Measurements from ENCODE around the gene FIGNL2. TPM values are rescaled to one million over a fixed set of nuclear protein-coding genes. Genes with fewer than 3 reads are reported as not detected.

The FIGNL2 gene
- total and polyA plus RNA-seq, 9 of the 15 experiments (the other 6 are each of a cell fraction or from before 2014, with no cell fraction given) = 0.01 TPM; not detected in 8

- CTCF ChIA-PET (ENCODE audit: low intra/inter-chr PET ratio) = no interaction called here
- Histone ChIP-seq H3K36me3 (ENCODE audit: control insufficient read depth, insufficient read depth, low read length) (no peaks in the 10 kb centered on the region), H3K27ac (ENCODE audit: extremely low read depth, low read depth, low read length) (no peak overlapping the region), H3K9ac (ENCODE audit: insufficient read depth in 1 of 2, low read depth in 2 of 2, low read length in 2 of 2) (no peak overlapping the region), H2AFZ (ENCODE audit: low read depth, low read length) (no peak overlapping the region), H3K79me2 (ENCODE audit: control insufficient read depth, insufficient read depth, low read length) (no peaks in the 10 kb centered on the region), H3K9me1 (ENCODE audit: control insufficient read depth, insufficient read depth, low read length) (no peaks in the 10 kb centered on the region), H3K4me1 (replicated peaks in 1 of 2; ENCODE audit: control insufficient read depth in 2 of 2, insufficient read depth in 2 of 2, low read length in 2 of 2) (no peaks in the 10 kb centered on the region), H3K9me3 (replicated peaks; ENCODE audit: control insufficient read depth, insufficient read depth, low read depth, low read length) (no peaks in the 10 kb centered on the region), H3K4me2 (ENCODE audit: insufficient read depth, low read length) (no peak overlapping the region), H3K27me3 (ENCODE audit: control insufficient read depth in 2 of 2, insufficient read depth in 2 of 2, low read length in 2 of 2) (peaks cover 36 to 93% of the 10 kb centered on the region in 2 experiments; a peak in 4 of 5 replicates), H3K4me3 (no peak overlapping the region), H4K20me1 (replicated peaks; ENCODE audit: control insufficient read depth, insufficient read depth, low read length) (no peaks in the 10 kb centered on the region)
- intact Hi-C loops (cut with micrococcal nuclease) = no loop called here
- FAIRE-seq = no peak
- no peak for DNase-seq (ENCODE audit: extremely low read depth in 1 of 4, low spot score in 3 of 4)
- 0% methylated on average over 5 of the region's 6 CpGs for WGBS (ENCODE audit: insufficient coverage, low coverage, missing lambda C conversion rate)
- in situ Hi-C loops (cut with MboI) = no loop called here
- TF ChIP-seq STAT5B (CRISPR knock-in tag; IDR thresholded peaks at IDR 0.05) = no peak
- ATAC-seq = no peak
- BruUV-seq (replicated peaks) = no TSS peak
- POLR2A ChIA-PET = interaction anchor here (0.5 to 1.5 kb wide), 2 partner anchors 10 to 18 kb away, joined by 3 to 7 read pairs; no protein-coding TSS in a partner anchor
These were observed 6.8 kb downstream of the FIGNL2 start for GRCh38 chr12:51841727-51842126.

DNA sequence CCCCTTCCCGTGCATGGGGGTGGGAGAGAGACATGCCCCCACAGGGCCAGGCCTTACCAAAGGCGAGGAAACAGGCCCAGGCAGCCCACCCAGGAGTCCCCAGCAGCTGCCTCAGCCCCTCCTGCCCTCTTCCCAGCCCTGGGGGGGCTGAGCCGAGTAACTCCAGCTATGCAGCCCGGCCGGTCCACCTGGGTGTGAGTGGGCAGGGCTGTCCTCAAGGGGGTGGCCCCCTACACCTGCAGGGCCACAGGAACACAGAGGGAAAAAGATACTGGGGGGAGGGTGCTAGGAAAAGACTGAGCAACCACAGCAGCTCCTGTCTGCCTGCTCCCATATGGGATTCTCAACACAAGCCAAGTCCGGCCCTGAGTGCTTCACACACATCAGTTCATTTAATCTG, 7.6 kb downstream of the FIGNL2 start:
- H3K4me1 ChIP-seq (replicated peaks in 1 of 2; ENCODE audit: control insufficient read depth in 2 of 2, insufficient read depth in 2 of 2, low read length in 2 of 2) = no peaks in the 10 kb centered on the region
- POLR2A ChIA-PET = interaction anchor here (1.0 to 1.5 kb wide), 2 partner anchors 10 to 94 kb away, joined by 4 to 7 read pairs; no protein-coding TSS in a partner anchor
- TF ChIP-seq XRCC3 (IDR thresholded peaks at IDR 0.05) = no peak
- no peak for TF ChIP-seq HLTF (IDR thresholded peaks at IDR 0.05)
- no peak for TF ChIP-seq ARID4B (CRISPR knock-in tag; IDR thresholded peaks at IDR 0.05)
- no peak for TF ChIP-seq MTA3 (IDR thresholded peaks at IDR 0.05; ENCODE audit: borderline replicate concordance)
- TF ChIP-seq, protein P1, sequence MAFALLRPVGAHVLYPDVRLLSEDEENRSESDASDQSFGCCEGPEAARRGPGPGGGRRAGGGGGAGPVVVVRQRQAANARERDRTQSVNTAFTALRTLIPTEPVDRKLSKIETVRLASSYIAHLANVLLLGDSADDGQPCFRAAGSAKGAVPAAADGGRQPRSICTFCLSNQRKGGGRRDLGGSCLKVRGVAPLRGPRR (CRISPR knock-in tag; IDR thresholded peaks at IDR 0.05) = no peak
- TF ChIP-seq, protein P2, sequence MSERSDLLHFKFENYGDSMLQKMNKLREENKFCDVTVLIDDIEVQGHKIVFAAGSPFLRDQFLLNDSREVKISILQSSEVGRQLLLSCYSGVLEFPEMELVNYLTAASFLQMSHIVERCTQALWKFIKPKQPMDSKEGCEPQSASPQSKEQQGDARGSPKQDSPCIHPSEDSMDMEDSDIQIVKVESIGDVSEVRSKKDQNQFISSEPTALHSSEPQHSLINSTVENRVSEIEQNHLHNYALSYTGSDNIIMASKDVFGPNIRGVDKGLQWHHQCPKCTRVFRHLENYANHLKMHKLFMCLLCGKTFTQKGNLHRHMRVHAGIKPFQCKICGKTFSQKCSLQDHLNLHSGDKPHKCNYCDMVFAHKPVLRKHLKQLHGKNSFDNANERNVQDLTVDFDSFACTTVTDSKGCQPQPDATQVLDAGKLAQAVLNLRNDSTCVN (CRISPR knock-in tag; IDR thresholded peaks at IDR 0.05) = no peak
- no peak for TF ChIP-seq CREBBP (IDR thresholded peaks at IDR 0.05; ENCODE audit: low read depth, low read length)
- no peak for TF ChIP-seq SRSF1 (IDR thresholded peaks at IDR 0.05; ENCODE audit: low read depth, low read length)
- TF ChIP-seq GABPA (tag; conservative IDR thresholded peaks at IDR 0.05; ENCODE audit: low read depth) = no peak
- no peak for TF ChIP-seq NFE2L1 (tag; IDR thresholded peaks at IDR 0.05; ENCODE audit: borderline replicate concordance, low read depth)

More for the DNA sequence above, 7.6 kb downstream of the FIGNL2 start:
- FAIRE-seq = no peak
- Histone ChIP-seq H2AFZ (ENCODE audit: low read depth, low read length) (no peak overlapping the region), H3K9me1 (ENCODE audit: control insufficient read depth, insufficient read depth, low read length) (no peaks in the 10 kb centered on the region), H3K9ac (ENCODE audit: insufficient read depth in 1 of 2, low read depth in 2 of 2, low read length in 2 of 2) (no peak overlapping the region), H4K20me1 (replicated peaks; ENCODE audit: control insufficient read depth, insufficient read depth, low read length) (no peaks in the 10 kb centered on the region), H3K9me3 (replicated peaks; ENCODE audit: control insufficient read depth, insufficient read depth, low read depth, low read length) (no peaks in the 10 kb centered on the region), H3K4me3 (no peak overlapping the region), H3K27me3 (ENCODE audit: control insufficient read depth in 2 of 2, insufficient read depth in 2 of 2, low read length in 2 of 2) (peaks cover 29 to 92% of the 10 kb centered on the region in 2 experiments; a peak in 4 of 5 replicates), H3K27ac (ENCODE audit: extremely low read depth, low read depth, low read length) (no peak overlapping the region), H3K4me2 (ENCODE audit: insufficient read depth, low read length) (no peak overlapping the region), H3K79me2 (ENCODE audit: control insufficient read depth, insufficient read depth, low read length) (no peaks in the 10 kb centered on the region), H3K36me3 (ENCODE audit: control insufficient read depth, insufficient read depth, low read length) (no peaks in the 10 kb centered on the region)
- 2% methylated on average over 6 of the region's 6 CpGs for WGBS (ENCODE audit: insufficient coverage, low coverage, missing lambda C conversion rate)
- DNase-seq (ENCODE audit: extremely low read depth in 1 of 4, low spot score in 3 of 4) = no peak
- BruUV-seq (replicated peaks) = no TSS peak
- intact Hi-C loops (cut with micrococcal nuclease) = no loop called here
- CTCF ChIA-PET (ENCODE audit: low intra/inter-chr PET ratio) = no interaction called here
- ATAC-seq = no peak
- in situ Hi-C loops (cut with MboI) = no loop called here

Data from K562 (cell line).